GM21447 (cell line): ENCODE measurements around the gene FOXN3.

Experiments used
- ATAC-seq: cut with Tn5 transposase; IDR thresholded peaks from one replicate; pipeline ENCODE4 v1.9.1; 2021; ENCODE audit not compliant: unreplicated experiment

FOXN3 gene

GRCh38 chr14:89283327-89284060 lies 133.5 kb downstream of the FOXN3 start:
- peak; percentile 68 for ATAC-seq

- no peak for ATAC-seq
Measured at GRCh38 chr14:89282191-89282590, 134.8 kb downstream of the FOXN3 start.

- no peak for ATAC-seq
Measured at GRCh38 chr14:89280600-89280999, 136.4 kb downstream of the FOXN3 start.

- no peak for ATAC-seq
Measured at GRCh38 chr14:89279649-89280232, 137.3 kb downstream of the FOXN3 start.

- no peak for ATAC-seq
Measured at GRCh38 chr14:89277203-89277602, 139.8 kb downstream of the FOXN3 start.

- ATAC-seq = peak; percentile 90
Measured at GRCh38 chr14:89276424-89276975, 140.5 kb downstream of the FOXN3 start.

GRCh38 chr14:89270439-89271227 lies 146.4 kb downstream of the FOXN3 start:
- ATAC-seq = peak; percentile 66

- no peak for ATAC-seq
Measured at GRCh38 chr14:89269404-89269803, 147.6 kb downstream of the FOXN3 start.

- ATAC-seq = no peak
Measured at GRCh38 chr14:89268514-89268913, 148.5 kb downstream of the FOXN3 start.

- no peak for ATAC-seq
Measured at GRCh38 chr14:89267656-89268055, 149.4 kb downstream of the FOXN3 start.

- ATAC-seq = no peak
Measured at GRCh38 chr14:89267163-89267562, 149.9 kb downstream of the FOXN3 start.

- no peak for ATAC-seq
Measured at GRCh38 chr14:89266754-89267153, 150.3 kb downstream of the FOXN3 start.

- ATAC-seq = no peak
Measured at GRCh38 chr14:89265234-89265633, 151.8 kb downstream of the FOXN3 start.

- no peak for ATAC-seq
Measured at GRCh38 chr14:89264196-89264800, 152.7 kb downstream of the FOXN3 start.

GRCh38 chr14:89262041-89262440 lies 155.0 kb downstream of the FOXN3 start:
- ATAC-seq = no peak

GRCh38 chr14:89260898-89261297 lies 156.1 kb downstream of the FOXN3 start:
- ATAC-seq = no peak

- ATAC-seq = no peak
Measured at GRCh38 chr14:89259951-89260609, 157.0 kb downstream of the FOXN3 start.

GRCh38 chr14:89258728-89259273 lies 158.2 kb downstream of the FOXN3 start:
- ATAC-seq = no peak

- no peak for ATAC-seq
Measured at GRCh38 chr14:89256951-89257350, 160.1 kb downstream of the FOXN3 start.

GRCh38 chr14:89256283-89256682 lies 160.8 kb downstream of the FOXN3 start:
- ATAC-seq = no peak
